HEK293 (cell line): Measurements from ENCODE around the gene RECK.

ENCODE experiments used
- CTCF ChIA-PET: fragments of 350-600 bp; formaldehyde crosslinking; extraction: SDS; loops from one replicate; lab custom pipeline; 2021; ENCODE audit warnings: antibody characterized with exemption; lab: Yijun Ruan, JAX
- POLR2A ChIA-PET: fragments of 300-600 bp; formaldehyde crosslinking; extraction: SDS; loops from one replicate; lab custom pipeline; 2020; ENCODE audit warnings: antibody characterized with exemption, inconsistent platforms; lab: Yijun Ruan, JAX
- H3K27ac ChIP-seq: fragments of 200-500 bp; sonication (Bioruptor generic); 2 replicates; pipeline ENCODE4 v1.5.1; 2014; ENCODE audit warnings: low read depth, low read length, control low read depth, inconsistent platforms; ENCODE audit errors: extremely low read depth
- H3K36me3 ChIP-seq, 2 experiments: fragments of 200-500 bp in 1 of 2; sonication (Bioruptor generic) in 1 of 2; 1 replicate in 1 of 2; 2 replicates in 1 of 2; pipeline ENCODE4 v1.5.1; 2014 to 2017; ENCODE audit warnings: inconsistent platforms in 2 of 2, low read length in 2 of 2; ENCODE audit not compliant: control insufficient read depth in 2 of 2, insufficient read depth in 1 of 2
- H3K4me1 ChIP-seq: fragments of 200-500 bp; sonication (Bioruptor generic); 2 replicates; pipeline ENCODE4 v1.5.1; 2014; ENCODE audit warnings: mild to moderate bottlenecking, low read length, inconsistent platforms; ENCODE audit not compliant: control insufficient read depth, insufficient read depth
- H3K4me3 ChIP-seq: 2 replicates; pipeline ENCODE4 v1.5.1; 2011; ENCODE audit warnings: low read depth, mild to moderate bottlenecking, control low read depth, low read length, moderate library complexity
- H3K9me3 ChIP-seq: fragments of 200-500 bp; sonication (Bioruptor generic); 2 replicates; pipeline ENCODE4 v1.5.1; 2014; ENCODE audit warnings: low read depth, low read length, inconsistent platforms; ENCODE audit not compliant: control insufficient read depth, insufficient read depth
- FEZF1 ChIP-seq: fragments of 450-650 bp; formaldehyde crosslinking; IDR thresholded peaks from 2 replicates; pipeline ENCODE4 v1.5.1; 2016; ENCODE audit warnings: missing biosample characterization, missing genetic modification characterization
- IKZF3 ChIP-seq: fragments of 450-650 bp; IDR thresholded peaks from 2 replicates; pipeline ENCODE4 v1.5.0; 2018; ENCODE audit warnings: missing biosample characterization, mild to moderate bottlenecking, missing genetic modification characterization, moderate library complexity
- OVOL3 ChIP-seq: fragments of 450-650 bp; formaldehyde crosslinking; IDR thresholded peaks from 2 replicates; pipeline ENCODE4 v1.5.1; 2016; ENCODE audit warnings: missing biosample characterization, missing genetic modification characterization
- PATZ1 ChIP-seq: fragments of 450-650 bp; formaldehyde crosslinking; IDR thresholded peaks from 2 replicates; pipeline ENCODE4 v1.5.1; 2016; ENCODE audit warnings: missing biosample characterization, missing genetic modification characterization
- SCRT1 ChIP-seq: fragments of 450-650 bp; formaldehyde crosslinking; IDR thresholded peaks from 2 replicates; pipeline ENCODE4 v1.5.1; 2016; ENCODE audit warnings: missing biosample characterization, missing genetic modification characterization, borderline replicate concordance
- SCRT2 ChIP-seq: fragments of 450-650 bp; formaldehyde crosslinking; IDR thresholded peaks from 2 replicates; pipeline ENCODE4 v1.5.1; 2016; ENCODE audit warnings: missing biosample characterization, missing genetic modification characterization
- YY2 ChIP-seq: fragments of 450-650 bp; formaldehyde crosslinking; IDR thresholded peaks from 2 replicates; pipeline ENCODE4 v1.5.1; 2016; ENCODE audit warnings: missing biosample characterization, missing genetic modification characterization
- ZFP41 ChIP-seq: fragments of 450-650 bp; formaldehyde crosslinking; IDR thresholded peaks from 2 replicates; pipeline ENCODE4 v1.5.1; 2016; ENCODE audit warnings: missing biosample characterization, missing genetic modification characterization, borderline replicate concordance
- ZNF133 ChIP-seq: fragments of 450-650 bp; formaldehyde crosslinking; IDR thresholded peaks from 2 replicates; pipeline ENCODE4 v1.5.1; 2016; ENCODE audit warnings: missing biosample characterization, missing genetic modification characterization
- ZNF138 ChIP-seq: fragments of 450-650 bp; formaldehyde crosslinking; IDR thresholded peaks from 2 replicates; pipeline ENCODE4 v1.5.1; 2016; ENCODE audit warnings: missing biosample characterization, missing genetic modification characterization, borderline replicate concordance
- ZNF155 ChIP-seq: fragments of 450-650 bp; formaldehyde crosslinking; IDR thresholded peaks from 2 replicates; pipeline ENCODE4 v1.5.1; 2016; ENCODE audit warnings: missing biosample characterization, missing genetic modification characterization
- ZNF221 ChIP-seq: fragments of 450-650 bp; formaldehyde crosslinking; IDR thresholded peaks from 2 replicates; pipeline ENCODE4 v1.5.1; 2017; ENCODE audit warnings: missing biosample characterization, missing genetic modification characterization, borderline replicate concordance
- ZNF341 ChIP-seq: fragments of 450-650 bp; formaldehyde crosslinking; IDR thresholded peaks from 2 replicates; pipeline ENCODE4; 2016; ENCODE audit warnings: low read depth, missing biosample characterization, missing genetic modification characterization
- ZNF433 ChIP-seq: fragments of 450-650 bp; formaldehyde crosslinking; IDR thresholded peaks from 2 replicates; pipeline ENCODE4 v1.5.1; 2016; ENCODE audit warnings: missing biosample characterization, missing genetic modification characterization, low read depth
- ZNF501 ChIP-seq: fragments of 450-650 bp; formaldehyde crosslinking; IDR thresholded peaks from 2 replicates; pipeline ENCODE4 v1.5.1; 2016; ENCODE audit warnings: missing biosample characterization, missing genetic modification characterization
- ZNF510 ChIP-seq: fragments of 450-650 bp; formaldehyde crosslinking; IDR thresholded peaks from 2 replicates; pipeline ENCODE4 v1.5.1; 2018; ENCODE audit warnings: mild to moderate bottlenecking, missing genetic modification characterization, missing biosample characterization; ENCODE audit not compliant: insufficient replicate concordance
- ZNF558 ChIP-seq: fragments of 450-650 bp; formaldehyde crosslinking; IDR thresholded peaks from 2 replicates; pipeline ENCODE4 v1.5.1; 2016; ENCODE audit warnings: missing biosample characterization, missing genetic modification characterization
- ZNF560 ChIP-seq: fragments of 450-650 bp; formaldehyde crosslinking; IDR thresholded peaks from 2 replicates; pipeline ENCODE4 v1.5.1; 2017; ENCODE audit warnings: missing biosample characterization, missing genetic modification characterization, borderline replicate concordance
- ZNF571 ChIP-seq: fragments of 450-650 bp; formaldehyde crosslinking; IDR thresholded peaks from 2 replicates; pipeline ENCODE4 v1.5.0; 2017; ENCODE audit warnings: missing biosample characterization, missing genetic modification characterization
- ZNF580 ChIP-seq: fragments of 450-650 bp; formaldehyde crosslinking; IDR thresholded peaks from 2 replicates; pipeline ENCODE4 v1.5.1; 2016; ENCODE audit warnings: missing biosample characterization, missing genetic modification characterization
- ZNF596 ChIP-seq: fragments of 450-650 bp; IDR thresholded peaks from 2 replicates; pipeline ENCODE4 v1.5.0; 2018; ENCODE audit warnings: missing biosample characterization, mild to moderate bottlenecking, missing genetic modification characterization, moderate library complexity
- ZNF629 ChIP-seq: fragments of 450-650 bp; formaldehyde crosslinking; IDR thresholded peaks from 2 replicates; pipeline ENCODE4 v1.5.1; 2017; ENCODE audit warnings: missing biosample characterization, missing genetic modification characterization
- ZNF658 ChIP-seq: fragments of 450-650 bp; formaldehyde crosslinking; IDR thresholded peaks from 2 replicates; pipeline ENCODE4; 2016; ENCODE audit warnings: missing biosample characterization, missing genetic modification characterization
- ZNF704 ChIP-seq: fragments of 450-650 bp; formaldehyde crosslinking; IDR thresholded peaks from 2 replicates; pipeline ENCODE4 v1.5.1; 2016; ENCODE audit warnings: missing biosample characterization, missing genetic modification characterization
- ZNF707 ChIP-seq: fragments of 450-650 bp; formaldehyde crosslinking; IDR thresholded peaks from 2 replicates; pipeline ENCODE4 v1.5.1; 2016; ENCODE audit warnings: missing biosample characterization, missing genetic modification characterization
- ZNF747 ChIP-seq: fragments of 450-650 bp; formaldehyde crosslinking; IDR thresholded peaks from 2 replicates; pipeline ENCODE4 v1.5.1; 2016; ENCODE audit warnings: missing biosample characterization, missing genetic modification characterization
- ZNF768 ChIP-seq: fragments of 450-650 bp; formaldehyde crosslinking; IDR thresholded peaks from 2 replicates; pipeline ENCODE4 v1.5.1; 2018; ENCODE audit warnings: missing biosample characterization, mild to moderate bottlenecking, missing genetic modification characterization
- ZSCAN30 ChIP-seq: fragments of 450-650 bp; IDR thresholded peaks from 2 replicates; pipeline ENCODE4 v1.5.1; 2018; ENCODE audit warnings: missing biosample characterization, mild to moderate bottlenecking, missing genetic modification characterization, moderate library complexity
- TF ChIP-seq, protein P1 (sequence below): fragments of 450-650 bp; formaldehyde crosslinking; IDR thresholded peaks from 2 replicates; pipeline ENCODE4 v1.5.1; 2016; ENCODE audit warnings: missing biosample characterization, missing genetic modification characterization
- TF ChIP-seq, protein P2 (sequence below): fragments of 450-650 bp; formaldehyde crosslinking; IDR thresholded peaks from 2 replicates; pipeline ENCODE4 v1.5.1; 2016; ENCODE audit warnings: missing biosample characterization, missing genetic modification characterization

RECK gene

DNA sequence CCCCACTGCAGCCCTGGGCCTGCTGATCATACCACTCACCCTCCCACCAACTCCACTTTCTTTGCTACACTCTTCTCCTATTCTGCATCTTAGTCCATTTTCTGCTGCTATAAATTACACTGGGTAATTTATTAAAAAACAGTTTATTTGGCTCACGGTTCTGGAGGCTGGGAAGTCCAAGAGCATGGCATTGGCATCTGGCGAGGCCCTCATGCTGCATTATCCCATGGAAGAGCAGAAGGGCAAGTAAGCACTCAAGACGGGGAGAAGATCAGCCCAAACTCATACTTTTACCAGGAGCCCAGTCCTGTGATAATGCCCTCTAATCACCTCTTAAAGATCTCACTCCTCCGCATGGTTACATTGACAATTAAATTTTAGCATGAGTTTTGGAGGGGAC lies 109.3 kb downstream of the RECK start:
- TF ChIP-seq ZNF560 (tag by site-specific recombination) (no peak), ZSCAN30 (tag by site-specific recombination) (no peak), IKZF3 (tag by site-specific recombination) (no peak), ZNF433 (tag by site-specific recombination) (no peak), ZNF571 (tag by site-specific recombination) (no peak), ZNF707 (tag by site-specific recombination) (no peak), ZNF658 (tag by site-specific recombination) (no peak), OVOL3 (tag by site-specific recombination) (no peak), ZNF341 (no peak), ZNF768 (tag by site-specific recombination) (no peak), ZNF580 (tag by site-specific recombination) (no peak), FEZF1 (tag by site-specific recombination) (no peak), ZNF596 (tag by site-specific recombination) (no peak), SCRT1 (tag by site-specific recombination) (no peak), PATZ1 (tag by site-specific recombination) (no peak), ZNF558 (tag by site-specific recombination) (no peak), ZNF221 (tag by site-specific recombination) (no peak), ZNF704 (tag by site-specific recombination) (no peak)
- TF ChIP-seq, protein P1, sequence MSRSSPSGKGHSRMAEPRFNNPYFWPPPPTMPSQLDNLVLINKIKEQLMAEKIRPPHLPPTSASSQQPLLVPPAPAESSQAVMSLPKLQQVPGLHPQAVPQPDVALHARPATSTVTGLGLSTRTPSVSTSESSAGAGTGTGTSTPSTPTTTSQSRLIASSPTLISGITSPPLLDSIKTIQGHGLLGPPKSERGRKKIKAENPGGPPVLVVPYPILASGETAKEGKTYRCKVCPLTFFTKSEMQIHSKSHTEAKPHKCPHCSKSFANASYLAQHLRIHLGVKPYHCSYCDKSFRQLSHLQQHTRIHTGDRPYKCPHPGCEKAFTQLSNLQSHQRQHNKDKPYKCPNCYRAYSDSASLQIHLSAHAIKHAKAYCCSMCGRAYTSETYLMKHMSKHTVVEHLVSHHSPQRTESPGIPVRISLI (tag by site-specific recombination) = no peak
- ChIA-PET CTCF (no interaction called here), POLR2A (interaction anchor here (3.4 to 4.2 kb wide), 2 partner anchors 9 to 17 kb away, joined by 17 read pairs; partner anchors contain the start of gene GLIPR2)
- Histone ChIP-seq H3K36me3 (no peaks in the 10 kb centered on the region), H3K27ac (no peak overlapping the region), H3K4me3 (no peak overlapping the region), H3K9me3 (no peaks in the 10 kb centered on the region), H3K4me1 (peaks cover 3% of the 10 kb centered on the region; the same call in 1 of the 2 replicates)

- no peak overlapping the region for H3K4me3 ChIP-seq
- no peak overlapping the region for H3K27ac ChIP-seq
- H3K4me1 ChIP-seq = peaks cover 3% of the 10 kb centered on the region; the same call in 1 of the 2 replicates
- no peaks in the 10 kb centered on the region for H3K36me3 ChIP-seq
- CTCF ChIA-PET = no interaction called here
- no peaks in the 10 kb centered on the region for H3K9me3 ChIP-seq
- POLR2A ChIA-PET = interaction anchor here (0.6 to 4.2 kb wide), 3 partner anchors 10 to 108 kb away, joined by 3 to 17 read pairs (median 17); partner anchors contain the start of gene GLIPR2
- TF ChIP-seq ZFP41 (tag by site-specific recombination) (no peak), SCRT2 (no peak), YY2 (tag by site-specific recombination) (no peak), ZNF138 (no peak), ZNF501 (no peak), ZNF133 (tag by site-specific recombination) (no peak), ZNF155 (tag by site-specific recombination) (no peak), ZNF629 (tag by site-specific recombination) (no peak), ZNF510 (tag by site-specific recombination) (no peak), ZNF433 (tag by site-specific recombination) (no peak), ZNF747 (no peak)
- TF ChIP-seq, protein P2, sequence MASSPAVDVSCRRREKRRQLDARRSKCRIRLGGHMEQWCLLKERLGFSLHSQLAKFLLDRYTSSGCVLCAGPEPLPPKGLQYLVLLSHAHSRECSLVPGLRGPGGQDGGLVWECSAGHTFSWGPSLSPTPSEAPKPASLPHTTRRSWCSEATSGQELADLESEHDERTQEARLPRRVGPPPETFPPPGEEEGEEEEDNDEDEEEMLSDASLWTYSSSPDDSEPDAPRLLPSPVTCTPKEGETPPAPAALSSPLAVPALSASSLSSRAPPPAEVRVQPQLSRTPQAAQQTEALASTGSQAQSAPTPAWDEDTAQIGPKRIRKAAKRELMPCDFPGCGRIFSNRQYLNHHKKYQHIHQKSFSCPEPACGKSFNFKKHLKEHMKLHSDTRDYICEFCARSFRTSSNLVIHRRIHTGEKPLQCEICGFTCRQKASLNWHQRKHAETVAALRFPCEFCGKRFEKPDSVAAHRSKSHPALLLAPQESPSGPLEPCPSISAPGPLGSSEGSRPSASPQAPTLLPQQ = no peak
- TF ChIP-seq, protein P1 (tag by site-specific recombination) = no peak
These were observed 109.9 kb downstream of the RECK start for GRCh38 chr9:36146651-36147050.
